ENCODE data around the gene ASIC4.

ASIC4 gene

GRCh38 chr2:219514196-219514761, at the start of gene ASIC4:
Gene ASIC4, plus strand, starts transcription at chr2:219514482. Its CDS starts 243 bp downstream, at chr2:219514725.
- no peak for DNase-seq (ENCODE audit: low read depth in 2 of 2)

GRCh38 chr2:219465659-219466561, 48.4 kb upstream of the ASIC4 start:
- no peak for DNase-seq (ENCODE audit: low read depth in 2 of 2)

- no peak for DNase-seq (ENCODE audit: low read depth in 2 of 2)
Observed at GRCh38 chr2:219466816-219467735, 47.2 kb upstream of the ASIC4 start.

- no peak for DNase-seq (ENCODE audit: low read depth in 2 of 2)
Observed at GRCh38 chr2:219467736-219468075, 46.6 kb upstream of the ASIC4 start.

- no peak for DNase-seq (ENCODE audit: low read depth in 2 of 2)
Observed at GRCh38 chr2:219468410-219469185, 45.7 kb upstream of the ASIC4 start.

- DNase-seq (ENCODE audit: low read depth in 2 of 2), result no peak
Observed at GRCh38 chr2:219469186-219469724, 45.0 kb upstream of the ASIC4 start.

- no peak for DNase-seq (ENCODE audit: low read depth in 2 of 2)
Observed at GRCh38 chr2:219470429-219470828, 43.9 kb upstream of the ASIC4 start.

GRCh38 chr2:219471476-219472371, 42.6 kb upstream of the ASIC4 start:
- no peak for DNase-seq (ENCODE audit: low read depth in 2 of 2)

GRCh38 chr2:219472629-219473187, 41.6 kb upstream of the ASIC4 start:
- no peak for DNase-seq (ENCODE audit: low read depth in 2 of 2)

- DNase-seq (ENCODE audit: low read depth in 2 of 2), result no peak
Observed at GRCh38 chr2:219473511-219473910, 40.8 kb upstream of the ASIC4 start.

GRCh38 chr2:219474285-219475060, 39.8 kb upstream of the ASIC4 start:
- no peak for DNase-seq (ENCODE audit: low read depth in 2 of 2)

- DNase-seq (ENCODE audit: low read depth in 2 of 2), result no peak
Observed at GRCh38 chr2:219475278-219475677, 39.0 kb upstream of the ASIC4 start.

- DNase-seq (ENCODE audit: low read depth in 2 of 2), result peak in 1 of 2 donors; percentile 15
Observed at GRCh38 chr2:219475697-219476651, 38.3 kb upstream of the ASIC4 start.

- no peak for DNase-seq (ENCODE audit: low read depth in 2 of 2)
Observed at GRCh38 chr2:219476652-219477151, 37.6 kb upstream of the ASIC4 start.

- no peak for DNase-seq (ENCODE audit: low read depth in 2 of 2)
Observed at GRCh38 chr2:219477179-219477578, 37.1 kb upstream of the ASIC4 start.

- no peak for DNase-seq (ENCODE audit: low read depth in 2 of 2)
Observed at GRCh38 chr2:219477815-219478214, 36.5 kb upstream of the ASIC4 start.

GRCh38 chr2:219478916-219479315, 35.4 kb upstream of the ASIC4 start:
- no peak for DNase-seq (ENCODE audit: low read depth in 2 of 2)

GRCh38 chr2:219480004-219480403, 34.3 kb upstream of the ASIC4 start:
- DNase-seq (ENCODE audit: low read depth in 2 of 2), result no peak

Measured in stimulated activated CD8-positive, alpha-beta memory T cell treated with anti-CD3 and anti-CD28 coated beads, Interleukin-2, amount 100 ng/mL, for 1 hour (primary cell).